GM18909 (cell line): Measurements from ENCODE around the gene DGKE.

Experiments
- ATAC-seq: cut with Tn5 transposase; IDR thresholded peaks from one replicate; pipeline ENCODE4 v1.9.1; 2021; ENCODE audit warnings: mild to moderate bottlenecking; ENCODE audit not compliant: unreplicated experiment, poor library complexity

The DGKE gene

DNA sequence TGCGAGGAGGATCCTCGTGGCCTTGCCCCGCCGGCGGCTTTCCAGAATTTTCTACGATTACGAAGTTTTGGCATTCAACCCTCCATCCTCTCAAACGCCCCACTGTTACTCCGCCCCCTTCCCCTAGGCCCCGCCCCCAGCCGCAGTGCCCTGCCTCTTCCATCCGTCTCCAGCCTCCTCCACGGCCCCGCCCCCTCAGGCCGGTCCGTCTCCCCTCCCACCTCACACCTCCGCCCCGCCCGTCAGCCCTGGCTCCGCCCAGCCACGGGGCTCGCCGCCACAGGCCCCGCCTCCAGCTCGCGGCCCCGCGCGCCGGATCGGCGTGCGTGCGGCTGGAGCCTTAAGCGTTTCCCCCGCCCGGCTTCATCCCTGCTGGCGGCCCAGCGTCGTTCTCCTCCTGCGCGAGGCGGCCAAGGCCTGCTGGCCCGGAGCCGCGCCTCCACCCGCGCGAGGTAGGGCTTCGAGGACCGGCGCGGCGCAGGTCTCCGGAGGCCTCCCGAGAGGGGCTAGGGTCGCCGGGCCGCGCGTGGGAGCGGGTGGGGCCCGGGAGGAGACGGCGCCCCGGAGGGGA is at the start of gene DGKE, which contains the start of gene C17orf67:
Gene DGKE, plus strand, starts transcription at position 343 of the 571 bp plus-strand sequence. CDS start 645 bp downstream, outside the sequence.
Gene C17orf67, minus strand, starts transcription at position 112 of the 571 bp plus-strand sequence. CDS start 18,110 bp downstream, outside the sequence.
- peak; percentile 76 for ATAC-seq

- no peak for ATAC-seq
Measured at GRCh38 chr17:56785405-56785804, 48.5 kb upstream of the DGKE start.

DNA sequence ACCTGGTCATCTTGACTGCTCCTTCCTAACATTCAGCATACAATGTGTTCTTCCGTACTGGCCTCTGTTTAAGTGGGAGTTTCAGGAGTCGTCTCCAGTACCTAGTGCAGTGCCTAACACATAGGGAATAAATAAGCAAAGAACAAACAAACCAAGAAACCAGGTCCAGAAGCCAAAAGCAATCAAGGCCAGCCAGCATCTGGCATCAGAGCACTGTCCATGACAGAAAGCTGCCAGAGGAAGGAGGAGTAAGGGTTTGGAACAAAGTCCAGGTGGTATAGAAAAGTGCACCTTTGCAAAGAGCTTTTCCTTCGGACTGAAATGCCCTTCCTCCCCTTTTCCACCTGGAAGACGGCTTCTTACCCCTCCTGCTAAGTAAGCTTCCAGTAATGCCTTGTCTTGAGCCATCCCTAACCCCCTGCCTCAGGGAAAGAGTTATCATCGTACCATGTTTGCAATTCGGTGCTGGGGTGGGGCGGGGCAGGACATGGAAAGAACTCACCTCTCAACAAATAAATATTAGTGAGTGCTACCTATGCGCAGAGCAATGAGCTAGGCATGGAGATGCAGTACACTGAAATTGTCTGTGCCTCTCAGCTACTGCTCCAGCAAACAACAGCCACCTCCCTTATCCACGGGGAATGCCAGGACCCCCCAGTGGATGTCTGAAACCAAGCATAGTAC is 47.8 kb upstream of the DGKE start:
- no peak for ATAC-seq

DNA sequence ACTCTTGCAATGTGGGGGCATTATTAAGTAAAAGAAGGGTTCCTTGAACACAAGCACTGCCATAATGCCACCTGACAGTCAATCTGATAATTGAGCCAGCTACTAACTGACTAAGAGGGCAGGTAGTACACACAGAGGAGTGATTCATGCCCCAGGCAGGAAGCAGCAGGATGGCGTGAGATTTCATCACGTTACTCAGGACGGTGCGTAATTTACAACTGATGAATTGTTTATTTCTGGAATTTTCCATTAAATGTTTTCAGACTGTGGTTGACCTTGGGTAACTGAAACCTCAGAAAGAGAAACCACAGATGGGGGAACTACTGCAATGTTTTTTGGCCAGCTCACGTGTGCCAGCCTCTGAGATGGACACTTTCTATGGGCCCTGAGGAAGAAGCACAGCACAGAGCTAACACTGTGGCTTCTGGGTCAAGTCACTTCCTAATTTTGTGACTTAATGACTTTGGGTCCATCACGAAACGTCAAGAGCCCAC is 46.9 kb upstream of the DGKE start:
- peak; percentile 84 for ATAC-seq

- no peak for ATAC-seq
Measured at GRCh38 chr17:56792267-56792666, 41.7 kb upstream of the DGKE start.

GRCh38 chr17:56793531-56793930 is 40.4 kb upstream of the DGKE start:
- no peak for ATAC-seq

- ATAC-seq, result no peak
Measured at GRCh38 chr17:56793957-56794356, 40.0 kb upstream of the DGKE start.

- no peak for ATAC-seq
Measured at GRCh38 chr17:56795221-56795865, 38.6 kb upstream of the DGKE start.

GRCh38 chr17:56796536-56796935 is 37.4 kb upstream of the DGKE start:
- no peak for ATAC-seq

DNA sequence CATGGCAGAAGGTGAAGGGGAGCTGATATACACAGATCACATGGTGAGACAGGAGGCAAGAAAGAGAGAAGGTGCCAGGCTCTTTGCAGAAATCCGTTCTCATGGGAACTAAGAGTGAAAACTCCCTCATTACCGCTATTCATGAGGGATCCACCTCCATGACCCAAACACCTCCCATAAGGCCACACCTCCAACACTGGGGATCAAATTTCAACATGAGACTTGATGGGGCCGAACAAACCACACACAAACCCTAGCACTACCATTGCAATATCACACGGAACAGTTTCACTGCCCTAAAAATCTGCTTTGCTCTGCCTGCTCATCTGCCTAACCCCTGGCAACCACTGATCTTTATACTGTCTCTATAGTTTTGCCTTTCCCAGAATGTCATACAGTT is 35.0 kb upstream of the DGKE start:
- ATAC-seq, result no peak

- ATAC-seq, result no peak
Measured at GRCh38 chr17:56801459-56802178, 32.3 kb upstream of the DGKE start.

DNA sequence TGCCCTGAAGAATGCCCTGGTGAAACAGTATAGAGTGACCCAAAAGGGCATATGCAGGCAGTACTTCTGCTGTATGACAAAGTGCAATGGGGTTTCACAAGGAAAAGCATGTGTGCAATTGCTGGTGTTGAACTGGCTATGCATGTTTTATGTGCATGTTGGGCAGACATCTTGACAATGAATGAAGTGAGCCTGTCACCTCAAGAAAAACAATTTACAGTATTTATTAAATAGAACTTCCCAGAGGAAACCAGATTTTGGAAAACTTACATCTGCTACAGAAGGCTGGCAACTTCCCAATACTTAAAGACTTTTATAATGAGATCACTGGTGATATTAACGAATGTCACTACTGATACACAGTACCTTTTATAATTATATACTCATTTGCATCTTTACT is 30.9 kb upstream of the DGKE start:
- no peak for ATAC-seq

GRCh38 chr17:56804454-56804853 is 29.5 kb upstream of the DGKE start:
- no peak for ATAC-seq

DNA sequence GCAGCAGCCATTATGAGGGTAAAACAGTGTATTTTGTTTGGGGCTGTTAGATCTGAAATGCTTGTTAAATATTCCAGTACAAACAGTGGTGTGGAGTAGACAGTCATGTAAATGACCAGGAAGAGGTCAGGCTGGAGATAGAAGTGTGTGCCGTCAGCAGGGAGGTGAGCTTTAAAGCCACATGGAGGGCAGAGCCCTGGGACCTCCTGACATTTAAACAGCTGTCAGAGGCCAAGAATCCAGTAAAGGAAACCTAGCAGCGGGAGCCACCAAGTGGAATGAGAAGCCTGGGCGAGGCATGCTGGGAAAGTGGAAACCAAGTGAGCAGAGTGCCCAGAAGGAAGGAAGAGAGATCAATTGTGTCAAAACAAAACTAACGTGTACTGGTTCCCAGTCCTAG is 27.0 kb upstream of the DGKE start:
- no peak for ATAC-seq

GRCh38 chr17:56807723-56808122 is 26.2 kb upstream of the DGKE start:
- ATAC-seq, result no peak

DNA sequence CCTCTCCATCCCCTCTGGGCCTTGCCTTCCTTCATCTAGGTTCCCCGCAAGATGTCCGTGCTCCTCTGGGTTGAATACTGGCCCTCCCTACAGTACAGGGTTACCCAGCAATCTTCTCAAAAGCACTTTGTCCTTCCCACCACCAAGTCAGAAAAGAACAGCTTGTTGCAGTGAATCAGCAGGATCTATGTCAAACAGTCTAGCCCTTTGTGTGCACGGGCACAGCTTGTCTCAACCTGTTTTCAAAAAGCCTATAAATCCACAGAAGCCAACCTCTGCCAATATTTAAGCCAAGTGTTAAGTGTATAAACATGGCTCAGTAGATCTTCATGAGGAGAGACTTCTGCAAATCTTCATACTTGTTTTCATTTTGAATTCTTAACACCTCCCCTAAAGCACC is 25.4 kb upstream of the DGKE start:
- ATAC-seq, result no peak

DNA sequence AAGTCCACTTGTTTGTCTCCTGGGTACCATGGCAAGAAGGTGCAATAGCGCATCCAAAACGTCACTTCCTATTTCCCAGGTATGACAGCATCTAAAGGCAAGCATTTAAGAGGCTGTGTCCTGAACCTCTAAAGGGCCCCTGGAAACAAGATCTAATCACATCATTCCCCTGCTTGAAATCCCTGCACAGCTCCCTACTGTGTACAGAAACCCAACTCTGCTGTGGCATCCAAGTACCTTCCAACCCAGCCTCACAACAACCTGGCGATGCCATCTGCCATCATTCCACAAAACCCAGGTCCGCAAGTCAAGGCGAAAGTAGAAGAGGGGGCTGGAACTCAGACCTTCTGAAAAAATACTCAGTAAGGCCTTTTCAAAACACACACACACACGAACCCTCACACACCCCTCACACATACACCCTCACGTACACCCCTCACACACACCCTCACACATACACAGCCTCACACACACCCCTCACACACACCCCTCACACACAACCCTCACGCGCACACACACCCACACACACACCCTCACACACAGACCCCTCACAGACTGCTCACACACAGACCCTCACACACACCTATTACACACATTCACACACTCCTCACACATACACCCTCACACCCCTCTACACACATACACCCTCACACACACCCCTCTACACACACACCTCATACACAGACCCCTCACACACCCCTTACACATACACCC is 24.7 kb upstream of the DGKE start:
- no peak for ATAC-seq

DNA sequence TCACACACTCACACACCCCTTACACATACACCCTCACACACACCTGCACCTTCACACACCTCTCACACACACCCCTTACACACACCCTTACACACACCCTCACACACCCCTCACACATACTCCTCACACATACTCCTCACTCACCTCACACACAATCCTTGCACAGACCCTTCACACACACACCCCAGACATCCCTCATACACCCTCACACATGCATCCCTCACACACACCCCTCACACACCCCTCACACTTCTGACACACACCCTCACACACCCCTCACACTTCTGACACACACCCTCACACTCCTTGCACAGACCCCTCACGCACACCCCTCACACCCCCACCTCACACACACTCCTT is 24.2 kb upstream of the DGKE start:
- no peak for ATAC-seq

- no peak for ATAC-seq
Measured at GRCh38 chr17:56810343-56810742, 23.6 kb upstream of the DGKE start.
